Measurements from ENCODE around the gene RYK. TPM values are rescaled to one million over a fixed set of nuclear protein-coding genes. Genes with fewer than 3 reads are reported as not detected.

RYK gene
- total and polyA plus RNA-seq, 2 donors (not counting 3 experiments of a cell fraction or from before 2014, with no cell fraction given): 23.8 to 48.3 TPM

- ChIA-PET POLR2A (no interaction called here), CTCF (interaction anchor here (1.6 kb wide), 1 partner anchor 39 kb away, joined by 6 read pairs; no protein-coding TSS in a partner anchor)
- H3K4me3 ChIP-seq (replicated peaks in 1 of 3; ENCODE audit: insufficient read depth in 1 of 3, low read depth in 1 of 3, low read length in 3 of 3): no peak overlapping the region
- peaks cover 33% of the 10 kb centered on the region for H3K79me2 ChIP-seq (ENCODE audit: control insufficient read depth, insufficient read depth, low read length)
- no peaks in the 10 kb centered on the region for H3K9me1 ChIP-seq (replicated peaks; ENCODE audit: control insufficient read depth, extremely low read depth, insufficient read depth, low read length)
- H3K4me2 ChIP-seq (ENCODE audit: insufficient read depth, low read length): no peak overlapping the region
- intact Hi-C loops (cut with micrococcal nuclease): loop anchor here (2.0 kb wide), 1 partner anchor 123 kb away; the partner anchor contains the start of gene AMOTL2
- FAIRE-seq (no peak), DNase-seq (ENCODE audit: low read depth, low spot score) (no peak)
- TF ChIP-seq POLR2AphosphoS5 (IDR thresholded peaks at IDR 0.05; ENCODE audit: insufficient read depth, low read depth, low read length): no peak
- TF ChIP-seq FOS (IDR thresholded peaks at IDR 0.05; ENCODE audit: borderline replicate concordance, insufficient read depth, low read length): no peak
- TF ChIP-seq MAX (IDR thresholded peaks at IDR 0.05; ENCODE audit: insufficient read depth, insufficient read length): no peak
- no peak for TF ChIP-seq EZH2 (IDR thresholded peaks at IDR 0.05; ENCODE audit: borderline replicate concordance, low read depth, low read length, severe bottlenecking)
- TF ChIP-seq MYC (IDR thresholded peaks at IDR 0.05; ENCODE audit: low read depth, low read length): no peak
- no peak for TF ChIP-seq JUN (IDR thresholded peaks at IDR 0.05; ENCODE audit: borderline replicate concordance, insufficient read depth, insufficient read length, low read depth)
- TF ChIP-seq GATA2 (IDR thresholded peaks at IDR 0.05; ENCODE audit: insufficient read depth, insufficient read length, low read depth, low read length): no peak
- no peak for TF ChIP-seq CTCF (IDR thresholded peaks at IDR 0.05; ENCODE audit: extremely low read depth in 1 of 2, insufficient read depth in 1 of 2, low read depth in 1 of 2, low read length in 2 of 2)
- peaks cover 14% of the 10 kb centered on the region for H3K4me1 ChIP-seq (ENCODE audit: control insufficient read depth, extremely low read depth, insufficient read depth, low read length)
- BruUV-seq (replicated peaks): no TSS peak
- H3K9ac ChIP-seq (replicated peaks; ENCODE audit: extremely low read depth, insufficient read depth, low read length): no peak overlapping the region
- no peaks in the 10 kb centered on the region for H3K9me3 ChIP-seq (replicated peaks; ENCODE audit: control insufficient read depth, insufficient read depth, low read length)
- H2AFZ ChIP-seq (ENCODE audit: low read depth, low read length): no peak overlapping the region
- H3K36me3 ChIP-seq (ENCODE audit: control insufficient read depth in 2 of 2, extremely low read depth in 1 of 2, insufficient read depth in 2 of 2, low read length in 2 of 2): no peaks in the 10 kb centered on the region
- peaks cover 6% of the 10 kb centered on the region for H4K20me1 ChIP-seq (replicated peaks; ENCODE audit: control insufficient read depth, extremely low read depth, insufficient read depth, low read length)
- dilution Hi-C loops (cut with MboI; ENCODE audit: extremely low pct_ligation_motif_present, low sequenced_read_pairs): no loop called here
- no peak overlapping the region for H3K27ac ChIP-seq (ENCODE audit: insufficient read depth, low read depth, low read length)
- H3K27me3 ChIP-seq (ENCODE audit: control insufficient read depth in 2 of 2, insufficient read depth in 2 of 2, low read length in 2 of 2): peaks cover 0 to 7% of the 10 kb centered on the region in 2 experiments
Observed at GRCh38 chr3:134251731-134252391, 1.2 kb upstream of the RYK start.

Data from endothelial cell of umbilical vein (primary cell).